Activated naive CD4-positive, alpha-beta T cell treated with anti-CD3 and anti-CD28 coated beads for 36 hours (primary cell): ENCODE results near the gene C21orf58. TPM values are rescaled to one million over a fixed set of nuclear protein-coding genes. Genes with fewer than 3 reads are reported as not detected.

Source experiments
- CTCF ChIA-PET: fragments of 350-600 bp; sonication (Branson Sonifier 250); formaldehyde crosslinking; loops from one replicate; lab custom pipeline; 2021; ENCODE audit warnings: antibody characterized with exemption; lab: Charles Lee
- DNase-seq: peaks from one replicate; pipeline ENCODE4 v3.0.0-alpha.2; 2020
- H3K27ac Mint-ChIP-seq: one replicate; pipeline ENCODE4 v1.8.0; 2021; ENCODE audit warnings: mild to moderate bottlenecking, mixed read lengths
- H3K27me3 Mint-ChIP-seq: one replicate; pipeline ENCODE4 v1.8.0; 2021; ENCODE audit warnings: low read depth, mixed read lengths
- H3K36me3 Mint-ChIP-seq: one replicate; pipeline ENCODE4 v1.8.0; 2021; ENCODE audit warnings: low read depth, mixed read lengths
- H3K4me1 Mint-ChIP-seq: one replicate; pipeline ENCODE4 v1.8.0; 2021; ENCODE audit warnings: low read depth, mixed read lengths
- H3K4me3 Mint-ChIP-seq: one replicate; pipeline ENCODE4 v1.8.0; 2021; ENCODE audit warnings: mild to moderate bottlenecking, moderate library complexity, mixed read lengths
- H3K9me3 Mint-ChIP-seq: one replicate; pipeline ENCODE4 v1.8.0; 2021; ENCODE audit warnings: mixed read lengths
- intact Hi-C: fragments of 100-400 bp; cut with micrococcal nuclease; formaldehyde crosslinking; loops from one replicate; pipeline ENCODE4 v1.15.1; 2023
- total RNA-seq, 2 experiments: library from RNA; stranded (reverse); gene quantifications; one replicate each; pipeline ENCODE4 v1.2.3, GENCODE V29; 2021

The C21orf58 gene
- total RNA-seq, 2 experiments from 2014 or later: 23.9 to 24.2 TPM

DNA sequence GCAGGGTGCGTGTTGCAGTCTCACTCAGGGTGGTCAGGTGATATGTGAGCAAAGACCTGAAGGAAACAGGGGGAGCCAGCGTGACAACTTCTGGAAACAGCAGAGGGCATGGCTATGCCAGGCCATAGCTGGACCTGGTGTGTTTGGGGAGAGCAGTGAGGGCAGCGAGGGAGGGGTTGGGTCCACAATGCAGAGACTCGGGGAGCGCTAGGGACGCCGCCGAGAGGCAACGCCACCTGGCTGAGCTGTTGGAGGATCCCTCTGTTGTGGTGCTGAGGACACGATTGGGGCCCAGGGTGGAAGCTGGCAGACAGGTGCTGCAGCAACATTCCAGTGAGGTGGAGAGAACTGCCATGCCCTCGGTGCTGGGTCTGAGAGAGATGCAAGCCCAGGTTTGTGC is 68.5 kb downstream of the C21orf58 start:
- Mint-ChIP-seq H3K36me3 (peaks cover 56% of the 10 kb centered on the region), H3K4me1 (peaks cover 33% of the 10 kb centered on the region), H3K27ac (peak overlapping the region; percentile 19), H3K27me3 (no peaks in the 10 kb centered on the region), H3K9me3 (no peaks in the 10 kb centered on the region), H3K4me3 (no peak overlapping the region)
- intact Hi-C loops: no loop called here
- no peak for DNase-seq
- CTCF ChIA-PET: no interaction called here

DNA sequence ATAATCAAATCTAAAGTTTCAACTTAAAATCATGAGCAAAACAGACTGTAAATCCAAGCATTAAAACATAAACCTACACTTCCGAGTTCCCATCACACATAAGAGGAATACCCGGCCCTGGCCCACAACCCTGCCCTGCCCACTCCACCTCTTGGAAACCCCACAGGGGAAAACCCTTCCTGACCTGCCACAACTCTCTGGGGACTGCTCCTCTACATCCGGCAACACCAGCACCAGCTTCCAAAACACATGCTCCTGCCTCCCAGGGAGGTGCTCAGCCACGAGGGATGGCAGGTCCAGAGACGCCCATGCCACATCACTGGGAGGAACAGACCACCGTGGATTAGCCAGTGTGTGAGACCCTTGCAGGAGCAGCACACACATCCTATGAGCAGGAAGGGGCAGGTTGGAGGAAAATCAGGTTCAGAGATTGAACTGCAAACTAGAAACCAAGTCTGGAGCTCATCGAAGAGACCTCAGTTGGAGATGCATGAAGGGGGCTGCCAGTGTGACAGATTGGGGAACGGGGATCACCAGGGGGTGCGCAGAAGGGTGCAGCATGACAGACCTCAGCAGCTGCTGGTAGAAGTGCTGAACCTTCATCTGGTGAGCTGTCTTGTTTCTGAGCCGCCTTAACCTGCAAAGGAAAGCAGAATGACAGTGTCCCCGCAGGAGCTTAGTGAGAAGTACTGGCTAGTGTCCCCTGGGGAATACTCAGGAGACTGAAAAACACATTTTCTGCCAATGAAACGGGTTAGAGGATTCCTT is 69.3 kb downstream of the C21orf58 start:
- peaks cover 60% of the 10 kb centered on the region for H3K36me3 Mint-ChIP-seq
- no peaks in the 10 kb centered on the region for H3K27me3 Mint-ChIP-seq
- intact Hi-C loops: no loop called here
- no peak for DNase-seq
- H3K9me3 Mint-ChIP-seq: no peaks in the 10 kb centered on the region
- peak overlapping the region; percentile 86 for H3K27ac Mint-ChIP-seq
- H3K4me3 Mint-ChIP-seq: no peak overlapping the region
- CTCF ChIA-PET: interaction anchor here (1.3 to 1.5 kb wide), 2 partner anchors 13 to 25 kb away, joined by 3 read pairs; no protein-coding TSS in a partner anchor
- peaks cover 34% of the 10 kb centered on the region for H3K4me1 Mint-ChIP-seq

DNA sequence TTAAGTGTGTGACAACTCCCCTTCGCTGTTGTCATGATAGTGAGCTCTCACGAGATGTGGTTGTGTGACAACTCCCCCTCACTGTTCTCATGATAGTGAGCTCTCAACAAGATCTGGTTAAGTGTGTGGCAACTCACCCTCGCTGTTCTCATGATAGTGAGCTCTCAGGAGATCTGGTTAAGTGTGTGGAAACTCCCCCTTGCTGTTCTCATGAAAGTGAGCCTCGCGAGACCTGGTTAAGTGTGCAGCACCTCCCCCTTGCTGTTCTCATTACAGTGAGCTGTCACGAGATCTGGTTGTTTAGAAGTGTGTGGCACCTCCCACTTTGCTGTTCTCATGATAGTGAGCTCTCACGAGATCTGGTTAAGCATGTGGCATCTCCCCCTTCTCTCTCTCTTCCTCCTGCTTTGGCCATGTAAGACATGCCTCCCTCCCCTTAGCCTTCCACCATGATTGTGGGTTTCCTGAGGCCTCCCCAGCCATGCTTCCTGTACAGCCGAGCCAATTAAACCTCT is 70.0 kb downstream of the C21orf58 start:
- intact Hi-C loops: loop anchor here (2.0 kb wide), 2 partner anchors 25 to 71 kb away; partner anchors contain the start of genes LSS and PCNT
- CTCF ChIA-PET: interaction anchor here (1.3 to 2.5 kb wide), 3 partner anchors 12 to 111 kb away, joined by 3 to 10 read pairs (median 3); no protein-coding TSS in a partner anchor
- Mint-ChIP-seq H3K4me1 (peaks cover 34% of the 10 kb centered on the region), H3K4me3 (no peak overlapping the region), H3K27me3 (no peaks in the 10 kb centered on the region), H3K27ac (peak overlapping the region; percentile 86), H3K9me3 (no peaks in the 10 kb centered on the region), H3K36me3 (peaks cover 60% of the 10 kb centered on the region)
- DNase-seq: peak; percentile 82

DNA sequence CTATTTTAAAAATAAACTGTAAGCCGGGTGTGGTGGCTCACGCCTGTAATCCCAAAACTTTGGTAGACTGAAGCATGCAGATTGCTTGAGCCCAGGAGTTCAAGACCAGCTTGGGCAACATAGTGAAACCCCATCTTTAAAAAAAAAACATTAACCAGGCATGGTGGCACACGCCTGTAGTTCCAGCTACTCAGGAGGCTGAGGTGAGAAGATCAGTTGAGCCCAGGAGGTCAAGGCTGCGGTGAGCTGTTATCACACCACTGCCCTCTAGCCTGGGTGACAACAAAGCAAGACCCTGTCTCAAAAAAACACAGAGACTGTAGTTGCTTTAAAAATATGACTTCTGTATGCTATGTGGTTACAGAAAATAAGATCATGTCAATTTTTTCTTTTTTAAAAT is 70.8 kb downstream of the C21orf58 start:
- DNase-seq: no peak
- H3K9me3 Mint-ChIP-seq: no peaks in the 10 kb centered on the region
- H3K4me1 Mint-ChIP-seq: peaks cover 34% of the 10 kb centered on the region
- CTCF ChIA-PET: interaction anchor here (0.9 to 2.5 kb wide), 3 partner anchors 11 to 110 kb away, joined by 3 to 10 read pairs (median 6); no protein-coding TSS in a partner anchor
- no peaks in the 10 kb centered on the region for H3K27me3 Mint-ChIP-seq
- H3K36me3 Mint-ChIP-seq: peaks cover 58% of the 10 kb centered on the region
- intact Hi-C loops: loop anchor here (2.0 kb wide), 2 partner anchors 24 to 72 kb away; partner anchors contain the start of genes LSS and PCNT
- peak overlapping the region; percentile 86 for H3K27ac Mint-ChIP-seq
- H3K4me3 Mint-ChIP-seq: no peak overlapping the region

Other genes starting within 250 kb of the C21orf58 start
- 1 to 10 TPM; 6.7 to 8.4 TPM for gene COL6A2, start 225.8 kb downstream of the C21orf58 start, total RNA-seq
- gene FTCD, start 168.3 kb downstream of the C21orf58 start, total RNA-seq: not detected
- gene SPATC1L, start 139.4 kb downstream of the C21orf58 start, total RNA-seq: 1 to 10 TPM; 8.0 to 9.8 TPM
- 10 to 100 TPM in 1 of 2 experiments, 1 to 10 TPM in 1; 9.6 to 12.6 TPM for gene LSS, start 95.1 kb downstream of the C21orf58 start, total RNA-seq
- gene MCM3AP, start 38.3 kb downstream of the C21orf58 start, total RNA-seq: 10 to 100 TPM; 86.7 to 89.8 TPM
- 10 to 100 TPM in 1 of 2 experiments, 1 to 10 TPM in 1; 9.9 to 11.0 TPM for gene YBEY, start 37.5 kb downstream of the C21orf58 start, total RNA-seq
- gene PCNT, start 286 bp upstream of the C21orf58 start, total RNA-seq: 10 to 100 TPM; 42.1 to 42.7 TPM
- 10 to 100 TPM; 31.4 to 32.7 TPM for gene DIP2A, start 135.0 kb upstream of the C21orf58 start, total RNA-seq